ENCODE results near the gene PAK6.

The PAK6 gene

DNA sequence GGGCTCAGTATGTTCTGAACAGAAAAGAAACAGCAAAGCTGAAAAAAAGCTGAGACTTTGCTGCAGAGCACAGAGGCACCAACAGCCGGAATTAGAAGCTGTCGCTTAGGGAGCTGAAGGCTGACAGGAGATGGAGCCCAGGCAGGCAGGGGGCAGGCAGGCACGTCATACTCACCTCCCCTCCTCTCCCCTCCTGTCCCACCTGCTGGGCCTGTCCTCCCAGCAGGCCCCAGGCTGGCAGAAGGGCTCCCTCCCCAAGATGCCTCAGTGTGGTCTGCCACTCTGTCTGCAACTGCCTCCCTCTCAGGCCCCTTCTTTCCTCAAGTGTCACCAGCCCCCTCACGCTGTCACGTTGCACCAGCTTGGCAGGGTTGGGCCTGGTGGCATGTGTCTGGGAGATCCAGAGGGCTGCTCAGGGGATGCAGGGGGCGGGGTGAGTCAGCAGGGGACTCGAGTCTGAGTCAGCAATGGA is 47.2 kb downstream of the PAK6 start:
- H3K36me3 ChIP-seq (replicated peaks; ENCODE audit: insufficient read depth, low read length), result no peaks in the 10 kb centered on the region
- no peaks in the 10 kb centered on the region for H3K79me2 ChIP-seq (ENCODE audit: low read length)
- no peaks in the 10 kb centered on the region for H3K4me1 ChIP-seq (ENCODE audit: low read length)
- TF ChIP-seq EZH2phosphoT487 (IDR thresholded peaks at IDR 0.05; ENCODE audit: low read length) (no peak), EZH2 (optimal IDR thresholded peaks at IDR 0.05; ENCODE audit: low read depth, low read length) (no peak)
- TF ChIP-seq, protein P1, sequence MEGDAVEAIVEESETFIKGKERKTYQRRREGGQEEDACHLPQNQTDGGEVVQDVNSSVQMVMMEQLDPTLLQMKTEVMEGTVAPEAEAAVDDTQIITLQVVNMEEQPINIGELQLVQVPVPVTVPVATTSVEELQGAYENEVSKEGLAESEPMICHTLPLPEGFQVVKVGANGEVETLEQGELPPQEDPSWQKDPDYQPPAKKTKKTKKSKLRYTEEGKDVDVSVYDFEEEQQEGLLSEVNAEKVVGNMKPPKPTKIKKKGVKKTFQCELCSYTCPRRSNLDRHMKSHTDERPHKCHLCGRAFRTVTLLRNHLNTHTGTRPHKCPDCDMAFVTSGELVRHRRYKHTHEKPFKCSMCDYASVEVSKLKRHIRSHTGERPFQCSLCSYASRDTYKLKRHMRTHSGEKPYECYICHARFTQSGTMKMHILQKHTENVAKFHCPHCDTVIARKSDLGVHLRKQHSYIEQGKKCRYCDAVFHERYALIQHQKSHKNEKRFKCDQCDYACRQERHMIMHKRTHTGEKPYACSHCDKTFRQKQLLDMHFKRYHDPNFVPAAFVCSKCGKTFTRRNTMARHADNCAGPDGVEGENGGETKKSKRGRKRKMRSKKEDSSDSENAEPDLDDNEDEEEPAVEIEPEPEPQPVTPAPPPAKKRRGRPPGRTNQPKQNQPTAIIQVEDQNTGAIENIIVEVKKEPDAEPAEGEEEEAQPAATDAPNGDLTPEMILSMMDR (IDR thresholded peaks at IDR 0.05; ENCODE audit: low read length), result no peak
- no peaks in the 10 kb centered on the region for H3K9me3 ChIP-seq (replicated peaks; ENCODE audit: insufficient read depth, low read length)
- no peak overlapping the region for H2AFZ ChIP-seq (ENCODE audit: low read length)
- H3K27me3 ChIP-seq (replicated peaks; ENCODE audit: insufficient read depth, low read length), result peaks cover 22% of the 10 kb centered on the region
- DNase-seq, result no peak
- H3K9ac ChIP-seq (ENCODE audit: low read length), result no peak overlapping the region
- H3K4me2 ChIP-seq (ENCODE audit: low read depth, low read length), result no peak overlapping the region
- H4K20me1 ChIP-seq (ENCODE audit: insufficient read depth, low read length), result no peaks in the 10 kb centered on the region
- no peak overlapping the region for H3K27ac ChIP-seq (ENCODE audit: low read length)
- no peaks in the 10 kb centered on the region for H3F3A ChIP-seq (ENCODE audit: insufficient read depth, low read length)
- no peak overlapping the region for H3K4me3 ChIP-seq (ENCODE audit: low read length)
- no peaks in the 10 kb centered on the region for H3K9me2 ChIP-seq (replicated peaks; ENCODE audit: insufficient read depth, low read length)

DNA sequence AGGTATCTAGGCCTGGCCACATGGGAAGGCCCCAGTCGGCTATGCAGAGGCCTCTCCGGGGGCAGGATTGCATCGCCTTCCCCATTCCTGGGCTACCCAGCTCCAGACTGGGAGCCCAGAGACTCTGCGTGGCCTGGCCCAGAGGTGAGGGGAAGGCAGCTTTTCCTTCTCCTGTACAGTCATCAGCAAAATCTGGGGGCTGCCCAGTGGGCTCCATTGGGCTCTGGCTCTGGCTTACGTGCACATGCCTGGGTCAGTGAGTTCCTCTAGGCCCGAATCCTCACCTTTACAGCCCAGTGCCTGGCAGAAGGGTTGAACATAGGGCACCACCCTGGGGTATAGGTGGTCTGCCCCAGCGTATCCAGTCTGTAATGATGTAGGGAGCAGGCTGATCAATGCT is 47.9 kb downstream of the PAK6 start:
- H3K4me2 ChIP-seq (ENCODE audit: low read depth, low read length), result no peak overlapping the region
- H3F3A ChIP-seq (ENCODE audit: insufficient read depth, low read length), result no peaks in the 10 kb centered on the region
- no peaks in the 10 kb centered on the region for H3K9me2 ChIP-seq (replicated peaks; ENCODE audit: insufficient read depth, low read length)
- no peak for TF ChIP-seq EZH2phosphoT487 (IDR thresholded peaks at IDR 0.05; ENCODE audit: low read length)
- no peak overlapping the region for H3K27ac ChIP-seq (ENCODE audit: low read length)
- H3K79me2 ChIP-seq (ENCODE audit: low read length), result no peaks in the 10 kb centered on the region
- H3K36me3 ChIP-seq (replicated peaks; ENCODE audit: insufficient read depth, low read length), result no peaks in the 10 kb centered on the region
- no peak overlapping the region for H3K4me3 ChIP-seq (ENCODE audit: low read length)
- H3K9ac ChIP-seq (ENCODE audit: low read length), result no peak overlapping the region
- H3K27me3 ChIP-seq (replicated peaks; ENCODE audit: insufficient read depth, low read length), result peaks cover 27% of the 10 kb centered on the region
- DNase-seq, result no peak
- no peak overlapping the region for H2AFZ ChIP-seq (ENCODE audit: low read length)
- H3K4me1 ChIP-seq (ENCODE audit: low read length), result no peaks in the 10 kb centered on the region
- H4K20me1 ChIP-seq (ENCODE audit: insufficient read depth, low read length), result no peaks in the 10 kb centered on the region
- H3K9me3 ChIP-seq (replicated peaks; ENCODE audit: insufficient read depth, low read length), result no peaks in the 10 kb centered on the region

DNA sequence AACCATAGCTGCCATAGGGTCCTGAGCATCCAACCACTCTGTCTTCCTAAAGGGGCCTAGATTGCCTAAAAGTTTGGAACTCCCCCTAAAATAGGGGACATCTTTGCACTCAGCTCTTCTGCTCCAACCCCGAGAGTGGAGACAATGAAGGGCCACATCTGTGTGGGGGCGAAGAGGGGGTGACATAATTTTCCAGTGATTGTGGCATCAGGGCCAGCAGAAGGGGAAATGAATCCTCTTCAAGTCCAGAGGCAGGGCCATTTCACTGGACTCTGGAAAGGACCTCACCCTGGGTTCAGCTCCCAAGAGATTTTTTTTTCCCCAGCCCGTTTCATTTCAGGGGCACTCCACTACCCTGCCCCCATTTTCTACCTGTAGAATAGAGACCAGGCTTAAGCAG is 48.6 kb downstream of the PAK6 start:
- no peak overlapping the region for H3K4me2 ChIP-seq (ENCODE audit: low read depth, low read length)
- H4K20me1 ChIP-seq (ENCODE audit: insufficient read depth, low read length), result no peaks in the 10 kb centered on the region
- no peaks in the 10 kb centered on the region for H3K9me2 ChIP-seq (replicated peaks; ENCODE audit: insufficient read depth, low read length)
- no peak for DNase-seq
- H3F3A ChIP-seq (ENCODE audit: insufficient read depth, low read length), result no peaks in the 10 kb centered on the region
- no peak overlapping the region for H3K9ac ChIP-seq (ENCODE audit: low read length)
- no peak for TF ChIP-seq EZH2 (optimal IDR thresholded peaks at IDR 0.05; ENCODE audit: low read depth, low read length)
- TF ChIP-seq EZH2phosphoT487 (IDR thresholded peaks at IDR 0.05; ENCODE audit: low read length), result no peak
- TF ChIP-seq, protein P1 (IDR thresholded peaks at IDR 0.05; ENCODE audit: low read length), result no peak
- no peaks in the 10 kb centered on the region for H3K79me2 ChIP-seq (ENCODE audit: low read length)
- no peaks in the 10 kb centered on the region for H3K9me3 ChIP-seq (replicated peaks; ENCODE audit: insufficient read depth, low read length)
- no peak overlapping the region for H2AFZ ChIP-seq (ENCODE audit: low read length)
- H3K36me3 ChIP-seq (replicated peaks; ENCODE audit: insufficient read depth, low read length), result no peaks in the 10 kb centered on the region
- no peak overlapping the region for H3K4me3 ChIP-seq (ENCODE audit: low read length)
- H3K4me1 ChIP-seq (ENCODE audit: low read length), result no peaks in the 10 kb centered on the region
- no peak overlapping the region for H3K27ac ChIP-seq (ENCODE audit: low read length)
- peaks cover 29% of the 10 kb centered on the region for H3K27me3 ChIP-seq (replicated peaks; ENCODE audit: insufficient read depth, low read length)

DNA sequence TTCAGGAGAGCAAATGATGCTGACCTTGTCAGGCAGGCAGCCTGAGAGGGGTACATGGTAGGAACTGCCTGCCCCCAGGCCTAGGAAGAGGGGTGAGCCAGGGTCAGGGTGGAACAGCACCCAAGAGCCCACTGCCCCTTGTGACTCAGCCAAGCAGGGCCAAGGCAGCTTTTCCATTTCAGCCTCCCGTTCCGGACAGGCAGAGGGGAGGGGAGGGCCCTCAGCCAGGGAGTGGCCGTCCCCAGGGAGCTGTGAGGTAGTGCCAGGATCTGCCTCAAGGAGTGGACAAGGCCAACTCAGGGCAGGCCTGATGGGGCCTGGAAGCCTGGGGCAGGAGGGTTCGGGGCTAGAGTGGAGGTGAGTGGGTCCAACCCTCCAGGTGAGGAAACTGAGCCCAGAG is 49.1 kb downstream of the PAK6 start:
- Histone ChIP-seq H3K9me2 (replicated peaks; ENCODE audit: insufficient read depth, low read length) (no peaks in the 10 kb centered on the region), H3K27ac (ENCODE audit: low read length) (no peak overlapping the region), H4K20me1 (ENCODE audit: insufficient read depth, low read length) (no peaks in the 10 kb centered on the region), H3K4me3 (ENCODE audit: low read length) (no peak overlapping the region), H3K9me3 (replicated peaks; ENCODE audit: insufficient read depth, low read length) (no peaks in the 10 kb centered on the region), H3K9ac (ENCODE audit: low read length) (no peak overlapping the region), H3K36me3 (replicated peaks; ENCODE audit: insufficient read depth, low read length) (no peaks in the 10 kb centered on the region), H3K27me3 (replicated peaks; ENCODE audit: insufficient read depth, low read length) (peaks cover 27% of the 10 kb centered on the region), H3K4me2 (ENCODE audit: low read depth, low read length) (no peak overlapping the region), H3F3A (ENCODE audit: insufficient read depth, low read length) (no peaks in the 10 kb centered on the region), H2AFZ (ENCODE audit: low read length) (no peak overlapping the region), H3K79me2 (ENCODE audit: low read length) (no peaks in the 10 kb centered on the region), H3K4me1 (ENCODE audit: low read length) (no peaks in the 10 kb centered on the region)
- DNase-seq, result no peak
- TF ChIP-seq EZH2phosphoT487 (IDR thresholded peaks at IDR 0.05; ENCODE audit: low read length) (no peak), EZH2 (optimal IDR thresholded peaks at IDR 0.05; ENCODE audit: low read depth, low read length) (no peak)
- TF ChIP-seq, protein P1 (IDR thresholded peaks at IDR 0.05; ENCODE audit: low read length), result no peak
